Thoracic aorta (tissue), 2 donors: ENCODE results near the gene PAK4. TPM values are rescaled to one million over a fixed set of nuclear protein-coding genes. Genes with fewer than 3 reads are reported as not detected.

Experiments
- ATAC-seq: fragments of 150-250 bp; one replicate; pipeline ENCODE4 v1.8.0; 2017; ENCODE audit warnings: low read depth; ENCODE audit not compliant: insufficient number of reproducible peaks, low FRiP score
- DNase-seq: peaks from one replicate; pipeline ENCODE4 v3.0.0-alpha.2; 2020; ENCODE audit warnings: low spot score
- H3K27ac ChIP-seq, 2 donors: fragments of 200-600 bp; sonication (generic); 1 replicate in 1 of 2; 2 replicates in 1 of 2; pipeline ENCODE4 v1.5.1; 2016; ENCODE audit warnings: mild to moderate bottlenecking in 2 of 2, moderate library complexity in 2 of 2
- H3K27me3 ChIP-seq: fragments of 200-600 bp; sonication (generic); replicated peaks from 2 replicates; pipeline ENCODE4 v1.6.0; 2016; ENCODE audit warnings: mild to moderate bottlenecking; ENCODE audit not compliant: insufficient read depth
- H3K36me3 ChIP-seq: fragments of 200-600 bp; sonication (generic); one replicate; pipeline ENCODE4 v1.5.1; 2016
- H3K4me1 ChIP-seq, 2 donors: fragments of 200-600 bp; sonication (generic); 1 replicate in 1 of 2; 2 replicates in 1 of 2; pipeline versions ENCODE4 v1.5.1 to v1.6.0; 2016; ENCODE audit warnings: low read depth in 2 of 2, mild to moderate bottlenecking in 1 of 2; ENCODE audit not compliant: control insufficient read depth in 1 of 2
- H3K4me3 ChIP-seq: fragments of 200-600 bp; sonication (generic); 2 replicates; pipeline ENCODE4 v1.5.1; 2016; ENCODE audit warnings: mild to moderate bottlenecking
- H3K9me3 ChIP-seq: fragments of 200-600 bp; sonication (generic); 2 replicates; pipeline ENCODE4 v1.5.1; 2016
- total RNA-seq, 2 donors: library from RNA; depleted of rRNA; stranded (reverse); fragments of >200 nt; gene quantifications; one replicate each; pipeline versions ENCODE4 v1.1.0 to v1.2.3, GENCODE V29; 2016
- TF ChIP-seq, protein P1 (sequence below): fragments of 200-600 bp; sonication (generic); IDR thresholded peaks from one replicate; pipeline ENCODE4 v1.5.1; 2019; ENCODE audit warnings: antibody characterized with exemption

Gene PAK4
- total RNA-seq, 2 donors from 2014 or later: 7.4 to 8.7 TPM

DNA sequence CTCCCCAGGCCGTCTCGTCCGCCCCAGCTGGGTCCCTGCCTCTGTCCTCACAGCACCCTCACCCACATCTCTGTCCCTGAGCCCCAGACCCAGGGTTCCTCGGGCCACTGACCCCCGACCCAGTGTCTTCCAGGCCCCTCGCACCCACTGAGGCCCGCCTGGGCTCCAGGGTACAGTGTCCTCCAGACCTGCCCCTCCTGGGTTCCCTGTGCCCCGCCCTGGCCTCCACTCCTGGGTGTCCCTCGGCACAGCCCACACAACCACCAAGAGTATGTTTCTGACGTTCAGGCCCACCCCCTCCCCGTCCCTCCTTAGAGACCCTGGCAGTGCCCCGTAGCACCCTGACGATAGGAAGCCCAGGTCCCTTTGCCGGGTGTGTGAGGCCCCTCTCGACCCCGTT lies 48.6 kb downstream of the PAK4 start:
- no peak overlapping the region for H3K4me3 ChIP-seq
- H3K27me3 ChIP-seq: no peaks in the 10 kb centered on the region
- TF ChIP-seq, protein P1, sequence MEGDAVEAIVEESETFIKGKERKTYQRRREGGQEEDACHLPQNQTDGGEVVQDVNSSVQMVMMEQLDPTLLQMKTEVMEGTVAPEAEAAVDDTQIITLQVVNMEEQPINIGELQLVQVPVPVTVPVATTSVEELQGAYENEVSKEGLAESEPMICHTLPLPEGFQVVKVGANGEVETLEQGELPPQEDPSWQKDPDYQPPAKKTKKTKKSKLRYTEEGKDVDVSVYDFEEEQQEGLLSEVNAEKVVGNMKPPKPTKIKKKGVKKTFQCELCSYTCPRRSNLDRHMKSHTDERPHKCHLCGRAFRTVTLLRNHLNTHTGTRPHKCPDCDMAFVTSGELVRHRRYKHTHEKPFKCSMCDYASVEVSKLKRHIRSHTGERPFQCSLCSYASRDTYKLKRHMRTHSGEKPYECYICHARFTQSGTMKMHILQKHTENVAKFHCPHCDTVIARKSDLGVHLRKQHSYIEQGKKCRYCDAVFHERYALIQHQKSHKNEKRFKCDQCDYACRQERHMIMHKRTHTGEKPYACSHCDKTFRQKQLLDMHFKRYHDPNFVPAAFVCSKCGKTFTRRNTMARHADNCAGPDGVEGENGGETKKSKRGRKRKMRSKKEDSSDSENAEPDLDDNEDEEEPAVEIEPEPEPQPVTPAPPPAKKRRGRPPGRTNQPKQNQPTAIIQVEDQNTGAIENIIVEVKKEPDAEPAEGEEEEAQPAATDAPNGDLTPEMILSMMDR: no peak
- DNase-seq (no peak), ATAC-seq (no peak)
- peaks cover 38% of the 10 kb centered on the region for H3K36me3 ChIP-seq
- no peak overlapping the region for H3K27ac ChIP-seq
- H3K4me1 ChIP-seq: peaks cover 0 to 12% of the 10 kb centered on the region in 2 donors
- H3K9me3 ChIP-seq: no peaks in the 10 kb centered on the region

DNA sequence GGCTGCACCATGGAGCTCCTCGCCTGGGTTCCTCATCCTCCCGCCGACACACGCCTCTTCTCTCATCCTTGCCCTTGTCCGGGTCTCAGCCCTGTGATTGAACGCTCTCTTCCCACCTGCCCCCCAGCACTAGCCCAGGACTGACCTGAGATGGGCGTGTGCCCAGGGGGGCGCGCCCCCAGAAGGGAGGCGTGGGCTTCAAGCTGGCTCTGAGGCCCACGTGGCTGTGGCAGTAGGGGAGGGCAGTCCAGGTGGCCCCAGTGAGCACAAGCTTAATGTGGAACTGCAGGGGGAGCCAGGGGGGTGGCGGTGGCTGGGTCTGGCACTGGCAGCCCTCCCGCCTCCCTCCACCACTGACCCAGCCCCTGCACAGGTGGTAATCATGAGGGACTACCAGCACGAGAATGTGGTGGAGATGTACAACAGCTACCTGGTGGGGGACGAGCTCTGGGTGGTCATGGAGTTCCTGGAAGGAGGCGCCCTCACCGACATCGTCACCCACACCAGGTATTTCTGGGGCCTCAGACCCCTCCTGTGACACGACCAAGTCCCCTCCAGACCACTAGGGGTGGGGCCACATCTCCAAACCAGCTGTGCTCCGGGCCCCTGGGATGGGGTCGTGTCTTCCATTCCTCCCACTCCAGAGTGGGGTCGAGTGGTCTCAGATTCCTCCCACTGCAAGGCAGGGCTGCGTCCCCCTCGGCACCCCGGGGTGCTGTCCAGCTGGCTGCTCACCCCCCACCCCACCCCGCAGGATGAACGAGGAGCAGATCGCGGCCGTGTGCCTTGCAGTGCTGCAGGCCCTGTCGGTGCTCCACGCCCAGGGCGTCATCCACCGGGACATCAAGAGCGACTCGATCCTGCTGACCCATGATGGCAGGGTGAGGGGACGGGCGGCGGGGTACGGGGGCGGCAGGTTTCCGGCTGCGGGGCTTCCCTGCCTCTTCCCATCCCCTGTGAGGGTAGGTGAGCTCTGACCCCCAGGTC lies 49.3 kb downstream of the PAK4 start:
- Histone ChIP-seq H3K36me3 (peaks cover 38% of the 10 kb centered on the region), H3K4me1 (peaks cover 0 to 12% of the 10 kb centered on the region in 2 donors), H3K27me3 (no peaks in the 10 kb centered on the region), H3K4me3 (no peak overlapping the region), H3K27ac (no peak overlapping the region), H3K9me3 (no peaks in the 10 kb centered on the region)
- DNase-seq (no peak), ATAC-seq (no peak)
- TF ChIP-seq, protein P1: no peak

DNA sequence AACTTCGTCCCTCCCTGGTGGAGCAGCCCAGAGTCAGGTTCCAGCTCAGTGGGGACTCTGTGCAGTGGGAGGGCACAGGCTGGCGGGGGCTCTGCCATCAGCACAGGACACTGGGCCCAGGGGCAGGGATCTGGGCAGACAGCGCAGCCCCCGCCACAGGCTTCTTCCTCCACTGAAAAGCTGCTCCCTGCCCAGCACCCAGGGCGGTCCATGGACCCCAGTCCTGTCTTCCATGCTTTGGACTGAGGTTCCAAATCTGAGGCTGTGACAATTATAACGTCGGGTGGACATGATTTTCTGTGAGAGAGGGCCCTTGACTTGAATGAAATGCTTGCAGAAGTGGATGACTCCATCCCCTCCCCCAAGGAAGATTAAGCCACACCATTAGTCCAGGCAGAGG lies 50.0 kb downstream of the PAK4 start:
- Histone ChIP-seq H3K27me3 (no peaks in the 10 kb centered on the region), H3K4me3 (no peak overlapping the region), H3K36me3 (peaks cover 38% of the 10 kb centered on the region), H3K27ac (no peak overlapping the region), H3K9me3 (no peaks in the 10 kb centered on the region), H3K4me1 (peaks cover 0 to 5% of the 10 kb centered on the region in 2 donors)
- TF ChIP-seq, protein P1: no peak
- DNase-seq (no peak), ATAC-seq (no peak)

DNA sequence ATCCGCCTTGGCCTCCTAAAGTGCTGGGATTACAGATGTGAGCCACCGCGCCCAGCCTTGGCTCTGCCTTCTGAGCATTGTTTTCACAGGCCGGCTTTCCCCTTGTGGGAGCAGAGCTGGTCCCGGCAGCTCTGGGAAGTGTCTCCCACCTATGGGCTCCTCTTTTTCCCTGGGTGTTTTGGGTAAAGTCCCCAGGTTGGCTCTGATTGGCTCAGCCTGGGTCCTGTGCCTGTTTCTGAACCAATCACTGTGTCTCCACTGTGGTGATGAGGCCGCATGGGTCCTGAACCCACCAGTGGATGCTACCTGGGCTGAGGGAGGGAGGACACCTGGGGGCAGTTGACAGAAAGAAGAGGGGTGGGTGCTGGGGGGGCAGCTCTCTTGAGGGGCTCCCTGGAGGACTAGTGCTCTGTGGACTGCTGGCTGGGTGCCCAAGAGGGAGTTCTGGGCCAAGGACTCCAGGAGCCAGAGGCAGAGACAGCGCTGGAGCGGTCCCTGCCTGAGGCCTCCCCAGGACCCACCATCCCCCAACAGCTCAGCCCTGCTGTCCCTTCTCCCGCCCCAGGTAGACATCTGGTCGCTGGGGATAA lies 51.6 kb downstream of the PAK4 start:
- TF ChIP-seq, protein P1: no peak
- Histone ChIP-seq H3K9me3 (no peaks in the 10 kb centered on the region), H3K27ac (no peak overlapping the region), H3K36me3 (peaks cover 33% of the 10 kb centered on the region), H3K4me3 (no peak overlapping the region), H3K27me3 (no peaks in the 10 kb centered on the region), H3K4me1 (no peaks in the 10 kb centered on the region)
- ATAC-seq: no peak
- DNase-seq: no peak

DNA sequence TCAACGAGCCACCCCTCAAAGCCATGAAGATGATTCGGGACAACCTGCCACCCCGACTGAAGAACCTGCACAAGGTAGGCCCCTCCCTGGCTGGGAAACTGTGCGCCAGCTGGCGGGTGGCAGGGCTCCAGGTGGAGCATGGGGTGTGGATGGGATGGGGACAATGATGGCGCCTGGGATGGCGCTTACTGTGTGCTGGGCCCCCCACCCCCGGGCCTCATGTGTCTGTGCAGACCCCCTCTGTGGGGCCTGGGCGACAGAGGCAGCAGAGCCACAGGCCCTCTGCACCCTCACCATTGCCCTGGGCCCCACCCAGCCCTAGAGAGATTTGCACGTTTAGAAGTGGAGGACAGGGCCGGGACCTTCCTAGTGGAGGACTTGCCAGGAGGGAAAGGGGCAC lies 52.1 kb downstream of the PAK4 start:
- H3K36me3 ChIP-seq: peaks cover 28% of the 10 kb centered on the region
- no peaks in the 10 kb centered on the region for H3K4me1 ChIP-seq
- ATAC-seq (no peak), DNase-seq (no peak)
- H3K27me3 ChIP-seq: no peaks in the 10 kb centered on the region
- TF ChIP-seq, protein P1: no peak
- H3K9me3 ChIP-seq: no peaks in the 10 kb centered on the region
- no peak overlapping the region for H3K27ac ChIP-seq
- no peak overlapping the region for H3K4me3 ChIP-seq
